HG03025 (cell line): ENCODE results near the gene TAS1R3.
A peak's percentile ranks its signal among the peaks of the same experiment; 100 is the strongest.
"Not testable (repeated sequence)": the region's sequence is repeated elsewhere in the genome, so short reads cannot be mapped to it uniquely, and the experiment has no call there.

Experiments
- ATAC-seq: cut with Tn5 transposase; IDR thresholded peaks from one replicate; pipeline ENCODE4 v1.9.1; 2021; ENCODE audit warnings: mild to moderate bottlenecking, moderate library complexity; ENCODE audit not compliant: unreplicated experiment, low FRiP score

TAS1R3 gene

GRCh38 chr1:1307923-1308755 lies 22.9 kb upstream of the TAS1R3 start, which contains the start of the genes ACAP3 and PUSL1:
Gene ACAP3 (minus strand): TSS chr1:1307930. CDS start chr1:1307815, 115 bp downstream.
Gene PUSL1 (plus strand): TSS chr1:1308597. CDS start chr1:1308644, 47 bp downstream.
- ATAC-seq: peak; percentile 59

GRCh38 chr1:1308756-1309250 lies 22.3 kb upstream of the TAS1R3 start:
- ATAC-seq: peak; percentile 1

GRCh38 chr1:1309251-1310108 lies 21.6 kb upstream of the TAS1R3 start:
- ATAC-seq: no peak

GRCh38 chr1:1310109-1310385 lies 21.0 kb upstream of the TAS1R3 start:
- no peak for ATAC-seq

- ATAC-seq: no peak
Measured at GRCh38 chr1:1310476-1311053, 20.5 kb upstream of the TAS1R3 start.

- ATAC-seq: no peak
Measured at GRCh38 chr1:1311107-1312104, 19.7 kb upstream of the TAS1R3 start.

- ATAC-seq: no peak
Measured at GRCh38 chr1:1312450-1313314, 18.4 kb upstream of the TAS1R3 start.

- no peak for ATAC-seq
Measured at GRCh38 chr1:1313500-1314236, 17.4 kb upstream of the TAS1R3 start.

- no peak for ATAC-seq
Measured at GRCh38 chr1:1314237-1314586, 16.9 kb upstream of the TAS1R3 start.

GRCh38 chr1:1314678-1315335 lies 16.3 kb upstream of the TAS1R3 start:
- ATAC-seq: no peak

- ATAC-seq: no peak
Measured at GRCh38 chr1:1315435-1315954, 15.6 kb upstream of the TAS1R3 start.

- not testable (repeated sequence) for ATAC-seq
Measured at GRCh38 chr1:1316199-1316598, 14.9 kb upstream of the TAS1R3 start.

- no peak for ATAC-seq
Measured at GRCh38 chr1:1317420-1317819, 13.7 kb upstream of the TAS1R3 start.

GRCh38 chr1:1318131-1318652 lies 12.9 kb upstream of the TAS1R3 start:
- no peak for ATAC-seq

- no peak for ATAC-seq
Measured at GRCh38 chr1:1318777-1319645, 12.1 kb upstream of the TAS1R3 start.

GRCh38 chr1:1319646-1319941 lies 11.5 kb upstream of the TAS1R3 start:
- ATAC-seq: no peak
